Vagina (tissue), 2 donors: ENCODE data around the gene PHF20.

Experiments
- CTCF ChIP-seq, 3 experiments: fragments of 450-650 bp in 2 of 3; fragments of 200-600 bp in 1 of 3; sonication (generic) in 1 of 3; IDR thresholded peaks; one replicate each; pipeline ENCODE4 v1.5.1; 2017 to 2019; ENCODE audit warnings: antibody characterized with exemption in 3 of 3, mild to moderate bottlenecking in 2 of 3, moderate library complexity in 2 of 3
- POLR2A ChIP-seq, 2 donors: fragments of 450-650 bp; IDR thresholded peaks; one replicate each; pipeline ENCODE4 v1.6.1; 2017; ENCODE audit warnings: antibody characterized with exemption in 2 of 2, mild to moderate bottlenecking in 2 of 2, moderate library complexity in 2 of 2
- POLR2AphosphoS5 ChIP-seq, 2 donors: sonication (generic); formaldehyde crosslinking; IDR thresholded peaks; one replicate each; pipeline ENCODE4 v1.9.0; 2017; ENCODE audit warnings: antibody characterized with exemption in 2 of 2, mild to moderate bottlenecking in 2 of 2, low read depth in 1 of 2; ENCODE audit not compliant: insufficient read depth in 1 of 2

- TF ChIP-seq POLR2AphosphoS5 (IDR thresholded peaks at IDR 0.05; ENCODE audit: insufficient read depth in 1 of 2, low read depth in 1 of 2) (no peak), CTCF (IDR thresholded peaks at IDR 0.05) (no peak), POLR2A (IDR thresholded peaks at IDR 0.05) (no peak)
Observed at GRCh38 chr20:35904982-35905663, 133.3 kb downstream of the PHF20 start.
